Endodermal cell (in vitro differentiated cells): ENCODE data around the gene CHID1. TPM values are rescaled to one million over a fixed set of nuclear protein-coding genes. Genes with fewer than 3 reads are reported as not detected.

ENCODE experiments used
- DNase-seq: peaks from one replicate; pipeline ENCODE4 v3.0.0-alpha.2; 2017
- H3K27ac ChIP-seq: 2 replicates; pipeline ENCODE4 v1.5.1; 2013; ENCODE audit warnings: mild to moderate bottlenecking, low read depth, low read length, moderate library complexity
- H3K27me3 ChIP-seq: 2 replicates; pipeline ENCODE4 v1.6.1; 2013; ENCODE audit warnings: mild to moderate bottlenecking, low read length, moderate library complexity; ENCODE audit not compliant: insufficient read depth, control insufficient read depth, poor library complexity, severe bottlenecking
- H3K36me3 ChIP-seq: 2 replicates; pipeline ENCODE4 v1.7.0; 2013; ENCODE audit warnings: mild to moderate bottlenecking, low read length, moderate library complexity; ENCODE audit not compliant: control insufficient read depth, insufficient read depth
- H3K4me1 ChIP-seq: one replicate; pipeline ENCODE4 v1.7.0; 2013; ENCODE audit warnings: low read length; ENCODE audit not compliant: control insufficient read depth, insufficient read depth
- H3K4me3 ChIP-seq: 2 replicates; pipeline ENCODE4 v1.5.1; 2013; ENCODE audit warnings: mild to moderate bottlenecking, low read length, moderate library complexity
- H3K9ac ChIP-seq: 2 replicates; pipeline ENCODE4 v1.6.1; 2013; ENCODE audit warnings: mild to moderate bottlenecking, low read length, moderate library complexity; ENCODE audit not compliant: poor library complexity, severe bottlenecking; ENCODE audit errors: extremely low read depth
- H3K9me3 ChIP-seq: 2 replicates; pipeline ENCODE4 v1.6.1; 2013; ENCODE audit warnings: mild to moderate bottlenecking, low read length, moderate library complexity; ENCODE audit not compliant: control insufficient read depth
- H3K27ac Mint-ChIP-seq: 2 replicates; pipeline ENCODE4 v1.8.0; 2020; ENCODE audit warnings: mixed read lengths
- H3K27me3 Mint-ChIP-seq: 2 replicates; pipeline ENCODE4 v1.8.0; 2021; ENCODE audit warnings: mild to moderate bottlenecking, mixed read lengths; ENCODE audit not compliant: insufficient read depth
- H3K36me3 Mint-ChIP-seq: 2 replicates; pipeline ENCODE4 v1.8.0; 2020; ENCODE audit warnings: low read depth, mixed read lengths
- H3K4me1 Mint-ChIP-seq: 2 replicates; pipeline ENCODE4 v1.8.0; 2020; ENCODE audit warnings: mixed read lengths
- H3K4me3 Mint-ChIP-seq: 2 replicates; pipeline ENCODE4 v1.8.0; 2020; ENCODE audit warnings: mild to moderate bottlenecking, moderate library complexity, mixed read lengths
- H3K9me3 Mint-ChIP-seq: 2 replicates; pipeline ENCODE4 v1.8.0; 2020; ENCODE audit warnings: mild to moderate bottlenecking, mixed read lengths
- CTCF ChIP-seq: fragments of 200-600 bp; sonication (generic); conservative IDR thresholded peaks from 2 replicates; pipeline ENCODE4 v1.5.0; 2021; ENCODE audit warnings: antibody characterized with exemption, mild to moderate bottlenecking
- WGBS, 2 experiments: methylation state at CpG; one replicate each; pipeline versions ENCODE4 v1.1.5 to v1.1.7; 2013; ENCODE audit warnings: missing lambda C conversion rate in 2 of 2, mixed read lengths in 1 of 2; ENCODE audit not compliant: insufficient coverage in 1 of 2, insufficient read length in 1 of 2; 5-methylcytosine and 5-hydroxymethylcytosine counted together
- total RNA-seq, 2 donors: library from RNA; stranded (reverse); fragmentation: NEBNext Ultra II Directional in 1 of 2; extraction: Animal tissue kit (Norgen Biotek cat#: 25700) in 1 of 2; gene quantifications; 2 replicates in 1 of 2; 3 replicates in 1 of 2; pipeline ENCODE4 v1.2.1, GENCODE V29; 2021

CHID1 gene
- total RNA-seq, 2 donors from 2014 or later, result 82.0 to 83.5 TPM

DNA sequence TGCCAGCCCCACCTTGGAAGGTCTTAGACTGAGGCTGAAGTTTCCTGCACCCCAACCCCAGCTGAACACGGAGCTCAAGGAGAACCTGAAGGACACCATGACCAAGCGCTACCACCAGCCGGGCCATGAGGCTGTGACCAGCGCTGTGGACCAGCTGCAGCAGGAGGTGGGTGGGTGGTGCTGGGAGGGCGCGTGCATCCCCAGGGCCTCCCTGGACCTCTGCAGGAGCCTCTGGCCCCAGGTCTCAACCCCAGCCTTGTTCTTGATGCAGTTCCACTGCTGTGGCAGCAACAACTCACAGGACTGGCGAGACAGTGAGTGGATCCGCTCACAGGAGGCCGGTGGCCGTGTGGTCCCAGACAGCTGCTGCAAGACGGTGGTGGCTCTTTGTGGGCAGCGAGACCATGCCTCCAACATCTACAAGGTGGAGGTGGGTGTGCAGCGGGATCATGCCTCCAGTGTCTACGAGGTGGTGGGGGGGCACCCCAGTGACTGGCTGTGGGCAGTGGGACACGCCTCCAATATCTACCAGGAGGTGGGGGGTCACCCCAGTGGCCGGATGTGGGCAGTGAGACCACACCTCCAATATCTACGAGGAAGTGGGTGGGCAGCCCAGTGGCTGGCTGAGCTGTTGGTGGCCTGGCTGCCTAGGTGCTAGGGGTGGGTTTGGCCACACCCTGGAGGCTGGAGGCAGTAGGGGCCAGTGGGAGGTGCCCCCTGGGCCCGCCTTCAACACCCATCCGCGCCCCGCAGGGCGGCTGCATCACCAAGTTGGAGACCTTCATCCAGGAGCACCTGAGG, 73.2 kb downstream of the CHID1 start:
- 95 to 98% methylated on average over 15 to 22 of the region's 22 CpGs for WGBS, 2 experiments
- no peak for TF ChIP-seq CTCF
- Histone ChIP-seq H3K9me3 (no peaks in the 10 kb centered on the region), H3K9ac (no peak overlapping the region), H3K4me1 (peaks cover 2% of the 10 kb centered on the region), H3K36me3 (peaks cover 49% of the 10 kb centered on the region), H3K27me3 (no peaks in the 10 kb centered on the region), H3K27ac (no peak overlapping the region), H3K4me3 (no peak overlapping the region)
- Mint-ChIP-seq H3K27ac (no peak overlapping the region), H3K4me3 (no peak overlapping the region), H3K27me3 (peaks cover under 1% of the 10 kb centered on the region), H3K36me3 (peaks cover 32% of the 10 kb centered on the region), H3K9me3 (no peaks in the 10 kb centered on the region), H3K4me1 (peaks cover 10% of the 10 kb centered on the region)
- no peak for DNase-seq

DNA sequence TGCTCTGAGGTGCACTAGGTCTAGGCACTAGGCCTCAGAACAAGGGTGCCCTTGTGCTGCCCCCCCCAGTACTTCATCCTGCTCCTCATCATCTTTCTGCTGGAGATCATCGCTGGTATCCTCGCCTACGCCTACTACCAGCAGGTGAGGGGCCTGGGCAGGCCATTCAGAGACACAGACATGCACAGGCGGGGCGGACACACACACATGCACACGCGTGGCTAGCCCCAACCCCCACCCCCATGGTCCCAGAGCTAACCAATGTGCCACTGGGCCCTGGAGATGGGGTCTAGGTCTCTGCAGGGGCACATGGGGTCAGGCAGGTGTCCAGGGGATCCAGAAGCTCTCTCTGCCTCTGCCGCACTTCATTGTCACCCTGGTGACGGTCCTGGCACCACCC, 73.9 kb downstream of the CHID1 start:
- Histone ChIP-seq H3K9ac (no peak overlapping the region), H3K36me3 (peaks cover 49% of the 10 kb centered on the region), H3K27ac (no peak overlapping the region), H3K4me1 (peaks cover 7% of the 10 kb centered on the region), H3K9me3 (no peaks in the 10 kb centered on the region), H3K27me3 (peaks cover 5% of the 10 kb centered on the region), H3K4me3 (no peak overlapping the region)
- peaks cover 32% of the 10 kb centered on the region for H3K36me3 Mint-ChIP-seq
- WGBS, 2 experiments, result 94% methylated on average over 9 of the region's 9 CpGs; no CpG with 5 or more reads in 1 of the 2 experiments
- no peak for DNase-seq
- H3K4me3 Mint-ChIP-seq, result no peak overlapping the region
- peaks cover 16% of the 10 kb centered on the region for H3K4me1 Mint-ChIP-seq
- H3K27me3 Mint-ChIP-seq, result peaks cover 8% of the 10 kb centered on the region
- no peak overlapping the region for H3K27ac Mint-ChIP-seq
- H3K9me3 Mint-ChIP-seq, result no peaks in the 10 kb centered on the region
- no peak for TF ChIP-seq CTCF

- 90 to 95% methylated on average over 9 to 14 of the region's 14 CpGs for WGBS, 2 experiments
- Mint-ChIP-seq H3K27me3 (peaks cover 12% of the 10 kb centered on the region), H3K4me1 (peaks cover 17% of the 10 kb centered on the region), H3K9me3 (no peaks in the 10 kb centered on the region), H3K27ac (no peak overlapping the region), H3K36me3 (peaks cover 32% of the 10 kb centered on the region), H3K4me3 (no peak overlapping the region)
- Histone ChIP-seq H3K27me3 (peaks cover 10% of the 10 kb centered on the region), H3K36me3 (peaks cover 48% of the 10 kb centered on the region), H3K27ac (no peak overlapping the region), H3K4me3 (no peak overlapping the region), H3K9me3 (no peaks in the 10 kb centered on the region), H3K4me1 (peaks cover 11% of the 10 kb centered on the region), H3K9ac (no peak overlapping the region)
- DNase-seq, result no peak
- no peak for TF ChIP-seq CTCF
Measured at GRCh38 chr11:836274-836673, 74.3 kb downstream of the CHID1 start.
